ENCODE measurements around the gene PRPF38A.

DNA sequence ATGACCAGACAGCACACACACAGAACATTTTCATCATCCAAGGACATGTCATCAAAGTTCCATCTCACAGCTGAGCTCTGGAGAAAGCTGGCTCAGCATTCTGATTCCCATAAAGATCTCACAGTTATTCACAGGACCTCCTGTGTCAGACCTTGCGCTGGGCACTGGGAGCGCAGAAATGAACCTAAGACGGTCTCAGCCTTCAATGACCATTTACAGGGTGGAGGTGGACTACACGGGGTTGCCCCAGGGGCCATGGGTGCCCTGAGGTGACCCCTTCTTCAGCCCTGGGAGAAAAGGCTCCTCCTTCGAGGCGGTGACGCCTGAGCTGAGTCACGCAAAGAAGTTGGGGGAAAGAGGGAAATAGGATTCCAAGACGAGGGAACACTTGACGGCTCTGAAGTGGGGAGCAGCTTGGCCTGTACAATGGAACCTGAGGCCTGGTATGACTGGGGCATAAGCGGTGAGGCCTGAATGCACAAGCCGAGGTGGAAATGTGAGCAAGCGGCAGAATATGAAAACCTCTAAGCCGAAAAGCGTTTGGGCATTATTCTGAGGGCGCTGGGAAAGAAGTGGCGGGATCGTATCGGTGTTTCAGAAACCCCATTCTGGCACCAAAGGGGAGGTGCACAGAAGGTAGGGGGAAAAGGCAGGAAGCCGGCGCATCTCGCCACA is 39.2 kb upstream of the PRPF38A start:
- no peak for TF ChIP-seq POLR2AphosphoS5 (IDR thresholded peaks at IDR 0.05; ENCODE audit: borderline replicate concordance, low read depth, low read length)
- TF ChIP-seq EZH2 (IDR thresholded peaks at IDR 0.05), result no peak

Data from SK-N-MC (cell line).